Superior temporal gyrus (tissue), 1 donor: ENCODE data around the gene LSS.
"Not testable (repeated sequence)": the region's sequence is repeated elsewhere in the genome, so short reads cannot be mapped to it uniquely, and the experiment has no call there.

ENCODE experiments used
- DNase-seq: peaks from one replicate; pipeline ENCODE4 v3.0.0-alpha.2; 2016; ENCODE audit errors: extremely low spot score

The LSS gene

GRCh38 chr21:46245213-46245915 lies 16.8 kb upstream of the LSS start:
- no peak for DNase-seq

- DNase-seq, result no peak
These were observed 16.0 kb upstream of the LSS start for GRCh38 chr21:46244602-46245001.

- no peak for DNase-seq
These were observed 15.4 kb upstream of the LSS start for GRCh38 chr21:46243960-46244361.

- DNase-seq, result no peak
These were observed 14.8 kb upstream of the LSS start for GRCh38 chr21:46243325-46243724.

GRCh38 chr21:46241577-46241976 lies 13.0 kb upstream of the LSS start:
- DNase-seq, result not testable (repeated sequence)

GRCh38 chr21:46239817-46240325 lies 11.3 kb upstream of the LSS start:
- no peak for DNase-seq

GRCh38 chr21:46237474-46237873 lies 8.9 kb upstream of the LSS start:
- no peak for DNase-seq

- no peak for DNase-seq
These were observed 5.9 kb upstream of the LSS start for GRCh38 chr21:46234436-46234950.

- DNase-seq, result no peak
These were observed 1.3 kb upstream of the LSS start for GRCh38 chr21:46229923-46230260.

- peak; percentile 37 for DNase-seq
These were observed 754 bp upstream of the LSS start for GRCh38 chr21:46229133-46229922.

GRCh38 chr21:46227811-46228344 lies 696 bp downstream of the LSS start:
- DNase-seq, result peak; percentile 47

GRCh38 chr21:46226920-46227599 lies 1.5 kb downstream of the LSS start:
- peak; percentile 60 for DNase-seq

- DNase-seq, result peak; percentile 29
These were observed 2.4 kb downstream of the LSS start for GRCh38 chr21:46226146-46226545.

- not testable (repeated sequence) for DNase-seq
These were observed 4.9 kb downstream of the LSS start for GRCh38 chr21:46223661-46224060.

GRCh38 chr21:46223217-46223616 lies 5.4 kb downstream of the LSS start:
- no peak for DNase-seq

GRCh38 chr21:46222436-46223116 lies 6.0 kb downstream of the LSS start:
- no peak for DNase-seq

- DNase-seq, result no peak
These were observed 6.7 kb downstream of the LSS start for GRCh38 chr21:46221664-46222435.

- no peak for DNase-seq
These were observed 7.7 kb downstream of the LSS start for GRCh38 chr21:46220847-46221246.

- no peak for DNase-seq
These were observed 8.2 kb downstream of the LSS start for GRCh38 chr21:46220275-46220810.

GRCh38 chr21:46219591-46220239 lies 8.9 kb downstream of the LSS start:
- no peak for DNase-seq
